Tibial nerve (tissue), 3 donors: Measurements from ENCODE around the gene SHLD1.

Source experiments
- POLR2A ChIP-seq, 2 donors: fragments of 450-650 bp; IDR thresholded peaks; one replicate each; pipeline ENCODE4 v1.6.1; 2017; ENCODE audit warnings: antibody characterized with exemption in 2 of 2, mild to moderate bottlenecking in 2 of 2, moderate library complexity in 2 of 2
- TF ChIP-seq, protein P1 (sequence below), 5 experiments: fragments of 200-600 bp in 3 of 5; fragments of 450-650 bp in 2 of 5; sonication (generic) in 3 of 5; IDR thresholded peaks; one replicate each; pipeline ENCODE4 v1.5.1; 2016 to 2019; ENCODE audit warnings: antibody characterized with exemption in 5 of 5, mild to moderate bottlenecking in 3 of 5, moderate library complexity in 2 of 5

GRCh38 chr20:5737966-5738365 lies 12.2 kb upstream of the SHLD1 start:
- TF ChIP-seq, protein P1, sequence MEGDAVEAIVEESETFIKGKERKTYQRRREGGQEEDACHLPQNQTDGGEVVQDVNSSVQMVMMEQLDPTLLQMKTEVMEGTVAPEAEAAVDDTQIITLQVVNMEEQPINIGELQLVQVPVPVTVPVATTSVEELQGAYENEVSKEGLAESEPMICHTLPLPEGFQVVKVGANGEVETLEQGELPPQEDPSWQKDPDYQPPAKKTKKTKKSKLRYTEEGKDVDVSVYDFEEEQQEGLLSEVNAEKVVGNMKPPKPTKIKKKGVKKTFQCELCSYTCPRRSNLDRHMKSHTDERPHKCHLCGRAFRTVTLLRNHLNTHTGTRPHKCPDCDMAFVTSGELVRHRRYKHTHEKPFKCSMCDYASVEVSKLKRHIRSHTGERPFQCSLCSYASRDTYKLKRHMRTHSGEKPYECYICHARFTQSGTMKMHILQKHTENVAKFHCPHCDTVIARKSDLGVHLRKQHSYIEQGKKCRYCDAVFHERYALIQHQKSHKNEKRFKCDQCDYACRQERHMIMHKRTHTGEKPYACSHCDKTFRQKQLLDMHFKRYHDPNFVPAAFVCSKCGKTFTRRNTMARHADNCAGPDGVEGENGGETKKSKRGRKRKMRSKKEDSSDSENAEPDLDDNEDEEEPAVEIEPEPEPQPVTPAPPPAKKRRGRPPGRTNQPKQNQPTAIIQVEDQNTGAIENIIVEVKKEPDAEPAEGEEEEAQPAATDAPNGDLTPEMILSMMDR (IDR thresholded peaks at IDR 0.05) = no peak
- TF ChIP-seq POLR2A (IDR thresholded peaks at IDR 0.05) = no peak
